ENCODE results near the gene RPL13A.
A peak's percentile ranks its signal among the peaks of the same experiment; 100 is the strongest.
"Not testable (repeated sequence)": the region's sequence is repeated elsewhere in the genome, so short reads cannot be mapped to it uniquely, and the experiment has no call there.

Gene RPL13A

GRCh38 chr19:49487277-49488045 lies at the start of gene RPL13A:
RPL13A (plus strand) TSS chr19:49487608; CDS start chr19:49487630, 22 bp downstream.
- peak; percentile 99 for DNase-seq

DNA sequence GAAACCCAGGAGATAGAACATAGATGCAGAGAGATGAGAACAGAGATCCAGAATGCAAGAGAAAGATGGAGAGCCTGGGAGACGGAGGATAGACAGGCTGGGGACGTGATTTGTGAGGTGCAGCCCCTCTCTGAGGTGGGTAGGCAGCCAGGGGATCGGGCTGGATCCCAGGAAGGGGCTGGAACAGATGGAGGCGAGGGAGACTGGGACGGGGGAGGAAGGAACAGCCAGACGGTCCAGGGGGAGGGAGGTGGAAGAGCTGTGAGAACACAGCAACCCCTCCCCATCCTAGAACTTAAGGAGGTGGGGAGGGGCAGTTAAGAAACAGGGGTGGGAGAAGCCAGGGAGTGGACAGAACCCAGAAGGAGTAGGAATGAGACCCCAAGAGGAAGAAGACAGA lies 49.1 kb upstream of the RPL13A start:
- DNase-seq = no peak

DNA sequence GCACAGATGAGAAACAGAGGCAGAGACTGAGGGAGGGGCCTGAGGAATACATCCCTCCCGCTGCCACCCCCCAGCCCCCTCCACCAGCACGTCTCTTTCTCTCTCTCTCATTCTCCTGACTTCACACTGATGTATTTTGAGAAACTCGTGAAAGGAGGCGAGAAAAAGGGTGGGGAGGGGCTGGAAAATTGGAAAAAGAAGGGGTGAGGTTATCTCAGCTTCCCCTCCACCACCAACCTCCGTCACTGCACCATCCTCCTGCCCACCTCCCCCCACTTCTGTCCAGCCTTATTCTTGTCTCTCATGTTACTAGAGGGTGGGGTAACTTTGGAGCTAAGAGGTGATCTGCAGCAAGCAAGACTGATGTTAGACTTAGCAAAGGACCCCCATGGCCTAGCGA lies 47.6 kb upstream of the RPL13A start:
- no peak for DNase-seq

- DNase-seq = no peak
These were observed 46.8 kb upstream of the RPL13A start for GRCh38 chr19:49440439-49441209.

DNA sequence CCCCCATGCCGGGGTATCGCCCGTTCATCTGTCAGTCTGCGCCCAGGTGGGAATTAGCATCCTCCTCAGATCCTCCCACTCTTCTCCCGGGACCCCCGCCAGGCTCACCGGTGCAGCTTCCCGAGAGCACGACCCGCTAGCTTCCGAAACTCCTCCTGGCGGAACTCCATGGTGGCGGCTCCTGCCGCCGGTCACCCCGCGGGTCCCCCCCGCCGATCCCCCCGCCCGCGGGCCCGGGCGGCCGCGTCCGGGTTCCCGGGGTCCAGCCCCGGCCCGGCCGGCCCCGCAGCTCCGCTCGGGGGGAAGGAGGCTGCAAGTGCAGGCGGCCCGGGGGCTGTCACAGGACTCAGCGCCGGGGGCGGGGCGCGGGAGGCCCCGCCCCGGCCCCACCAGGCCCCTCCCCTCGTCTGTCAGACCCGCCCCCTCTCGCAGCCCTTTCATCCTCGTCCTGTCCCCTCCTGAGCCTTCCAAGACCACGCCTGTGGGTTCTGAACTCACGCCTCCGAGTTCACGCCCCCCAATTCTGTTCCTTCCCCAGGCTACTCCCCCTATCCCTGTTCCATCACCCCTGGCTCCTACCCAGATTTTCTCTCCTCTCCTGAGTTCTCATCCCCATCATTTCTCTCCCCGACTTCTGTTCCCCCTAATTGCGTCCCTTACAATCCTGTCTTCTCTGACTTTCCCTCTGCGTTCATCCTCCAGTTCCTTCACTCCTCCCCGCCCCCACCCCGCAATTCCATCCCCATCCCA lies 46.0 kb upstream of the RPL13A start, which contains the start of gene SLC17A7:
SLC17A7 (minus strand) TSS at position 318 of the 750 bp plus-strand sequence; CDS start at position 170, 148 bp downstream.
- peak; percentile 10 for DNase-seq

DNA sequence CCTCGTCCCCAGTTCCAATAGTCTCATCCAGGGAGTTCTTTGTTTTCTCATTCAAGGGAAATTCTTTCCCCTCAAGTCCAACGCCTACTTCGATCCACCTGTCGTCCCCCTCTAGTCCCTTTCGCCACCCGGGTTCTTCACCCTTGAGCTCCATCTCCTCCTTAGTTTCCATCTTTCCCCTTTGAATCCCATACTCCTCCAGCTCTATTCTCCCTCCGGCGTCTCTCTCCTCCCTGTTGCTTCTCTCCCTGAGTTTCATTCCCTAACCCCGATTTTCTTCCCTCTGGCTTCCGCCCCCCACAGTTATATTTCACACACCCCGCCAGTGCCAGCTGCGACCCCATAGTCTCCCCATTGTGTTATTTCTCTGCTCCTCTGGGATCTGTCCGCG lies 45.5 kb upstream of the RPL13A start:
- DNase-seq = no peak

GRCh38 chr19:49442354-49442753 lies 45.1 kb upstream of the RPL13A start:
- peak; percentile 53 for DNase-seq

GRCh38 chr19:49442771-49443365 lies 44.5 kb upstream of the RPL13A start:
- peak; percentile 91 for DNase-seq

DNA sequence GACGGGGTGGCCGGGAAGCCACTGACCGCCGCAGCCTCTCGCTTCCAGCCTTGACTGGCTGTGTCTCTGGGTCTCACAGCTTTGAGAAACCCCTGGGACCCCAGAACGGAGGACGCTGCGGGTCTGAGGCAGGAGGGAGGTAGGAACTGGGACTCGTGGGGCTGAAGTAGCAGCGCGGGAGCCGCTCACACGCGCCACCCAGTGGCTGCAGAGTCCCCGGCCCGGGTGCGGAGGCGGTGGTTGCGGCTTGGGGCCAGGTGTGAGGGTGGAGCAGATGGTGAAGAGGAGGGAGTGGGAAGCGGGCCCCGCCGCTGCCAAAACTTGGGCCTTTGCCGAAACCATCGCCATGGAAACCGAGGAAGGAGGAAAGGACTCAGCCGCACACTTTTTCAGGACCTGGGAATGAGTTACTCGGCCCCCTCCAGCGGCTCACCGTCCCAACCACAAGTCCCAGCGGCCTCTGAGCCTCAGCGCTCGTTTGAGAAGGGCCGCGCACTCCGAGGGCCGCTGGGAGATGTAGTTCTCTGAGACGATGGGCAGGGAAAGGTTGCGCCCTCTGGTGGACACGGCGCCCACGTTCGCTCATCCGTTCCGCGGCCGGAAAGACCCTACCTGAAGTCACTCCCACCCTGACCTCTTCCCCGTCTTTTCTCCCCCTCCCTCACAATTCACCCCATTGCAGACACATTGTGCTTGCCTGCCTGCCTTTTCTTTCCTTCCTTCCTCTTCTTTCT lies 43.9 kb upstream of the RPL13A start:
- DNase-seq = peak; percentile 91

DNA sequence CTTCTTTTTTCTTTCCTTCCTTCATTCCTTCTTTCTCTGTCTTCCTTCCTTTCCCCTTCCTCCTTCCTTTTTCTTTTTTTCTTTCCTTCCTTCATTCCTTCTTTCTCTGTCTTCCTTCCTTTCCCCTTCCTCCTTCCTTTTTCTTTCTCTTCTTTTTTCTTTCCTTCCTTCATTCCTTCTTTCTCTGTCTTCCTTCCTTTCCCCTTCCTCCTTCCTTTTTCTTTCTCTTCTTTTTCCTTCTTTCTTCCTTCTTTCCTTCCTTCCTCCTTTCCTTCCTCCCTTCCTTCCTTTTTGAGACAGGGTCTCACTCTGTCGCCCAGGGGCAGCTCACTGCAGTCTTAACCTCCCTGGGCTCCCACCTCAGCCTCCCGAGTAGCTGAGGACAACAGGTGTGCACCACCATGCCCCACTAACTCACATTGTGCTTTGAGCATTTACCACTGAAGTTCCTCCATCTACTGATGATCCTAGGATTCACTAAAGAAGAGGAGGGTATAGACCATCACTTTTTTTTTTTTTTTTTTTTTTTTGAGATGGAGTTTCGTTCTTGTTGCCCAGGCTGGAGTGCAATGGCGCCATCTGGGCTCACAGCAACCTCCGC lies 43.2 kb upstream of the RPL13A start:
- not testable (repeated sequence) for DNase-seq

- DNase-seq = no peak
These were observed 41.4 kb upstream of the RPL13A start for GRCh38 chr19:49445997-49446396.

GRCh38 chr19:49447485-49448431 lies 39.6 kb upstream of the RPL13A start:
- peak; percentile 13 for DNase-seq

- DNase-seq = no peak
These were observed 39.0 kb upstream of the RPL13A start for GRCh38 chr19:49448432-49448786.

GRCh38 chr19:49450405-49450804 lies 37.0 kb upstream of the RPL13A start:
- DNase-seq = no peak

- peak; percentile 98 for DNase-seq
These were observed 35.8 kb upstream of the RPL13A start, which contains the start of gene PIH1D1 for GRCh38 chr19:49451430-49452181. PIH1D1 (minus strand) TSS chr19:49451814; CDS start chr19:49451574, 240 bp downstream.

GRCh38 chr19:49453013-49453756 lies 34.2 kb upstream of the RPL13A start, which contains the start of gene ALDH16A1:
ALDH16A1 (plus strand) TSS chr19:49453225; CDS start chr19:49453332, 107 bp downstream.
- peak; percentile 95 for DNase-seq

- DNase-seq = no peak
These were observed 33.6 kb upstream of the RPL13A start for GRCh38 chr19:49453757-49454240.

GRCh38 chr19:49455773-49456172 lies 31.6 kb upstream of the RPL13A start:
- DNase-seq = no peak

- no peak for DNase-seq
These were observed 31.1 kb upstream of the RPL13A start for GRCh38 chr19:49456326-49456725.
